Retina (tissue), 1 donor: Measurements from ENCODE around the gene KRT38.
"Not testable (repeated sequence)": the region's sequence is repeated elsewhere in the genome, so short reads cannot be mapped to it uniquely, and the experiment has no call there.

Experiments used
- DNase-seq: peaks from one replicate; pipeline ENCODE4 v3.0.0-alpha.2; 2016

Gene KRT38

DNA sequence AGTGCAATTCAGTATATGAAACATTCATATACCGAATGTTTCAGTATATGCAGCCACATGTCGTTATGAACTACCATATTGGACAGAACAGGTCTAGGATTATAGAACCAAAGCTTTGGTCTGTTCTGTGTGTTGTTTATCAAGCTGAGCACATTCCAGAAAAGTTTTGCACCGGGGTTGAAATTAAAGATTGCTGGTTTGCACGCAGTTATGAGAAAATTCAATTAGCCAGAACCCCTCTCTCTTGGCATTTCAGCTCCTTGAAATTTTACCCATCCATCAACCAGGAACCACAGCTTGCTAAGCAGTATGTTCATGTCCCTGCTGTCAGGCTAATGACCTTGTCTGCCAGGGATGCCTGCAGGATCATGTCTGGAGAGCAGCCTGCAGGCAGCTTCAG lies 16.9 kb upstream of the KRT38 start:
- DNase-seq, result no peak

DNA sequence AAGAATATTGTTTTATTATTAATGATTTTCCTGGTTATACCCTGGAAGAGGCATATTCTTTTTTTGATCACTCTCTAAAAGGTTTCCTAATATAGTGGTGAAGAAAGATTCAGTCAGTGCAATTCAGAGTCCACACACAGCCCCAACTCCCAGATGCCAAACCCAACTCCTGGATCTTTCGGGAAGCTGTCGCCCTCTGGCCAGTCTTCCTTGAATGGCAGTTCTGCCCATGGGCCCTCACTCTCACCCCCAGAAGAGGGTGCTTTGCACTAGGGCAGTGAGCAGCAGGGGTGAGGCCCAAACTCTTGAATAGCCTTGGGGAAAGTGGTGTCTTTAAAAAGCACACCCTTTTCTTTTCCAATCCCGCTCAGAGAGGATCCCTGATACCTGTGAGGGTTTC lies 15.4 kb upstream of the KRT38 start:
- DNase-seq, result no peak

DNA sequence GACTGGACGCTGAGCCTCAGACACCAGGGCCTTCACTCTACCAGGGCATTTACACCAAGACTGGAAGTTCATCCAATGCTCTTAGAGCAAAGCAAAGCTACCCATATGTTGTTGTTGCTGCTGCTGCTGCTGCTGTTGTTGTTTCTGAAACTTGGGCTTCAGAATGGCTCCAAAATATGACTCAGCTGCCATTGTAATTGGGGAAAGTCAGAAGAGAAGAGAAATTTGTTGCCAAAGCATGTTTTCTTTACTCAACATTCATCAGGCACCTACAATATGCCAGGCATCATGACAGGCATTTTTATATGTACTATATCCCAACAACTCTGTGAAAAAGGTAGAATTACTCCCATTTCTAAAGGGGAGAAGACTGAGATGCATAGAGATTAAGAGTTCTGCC lies 14.5 kb upstream of the KRT38 start:
- DNase-seq, result no peak

DNA sequence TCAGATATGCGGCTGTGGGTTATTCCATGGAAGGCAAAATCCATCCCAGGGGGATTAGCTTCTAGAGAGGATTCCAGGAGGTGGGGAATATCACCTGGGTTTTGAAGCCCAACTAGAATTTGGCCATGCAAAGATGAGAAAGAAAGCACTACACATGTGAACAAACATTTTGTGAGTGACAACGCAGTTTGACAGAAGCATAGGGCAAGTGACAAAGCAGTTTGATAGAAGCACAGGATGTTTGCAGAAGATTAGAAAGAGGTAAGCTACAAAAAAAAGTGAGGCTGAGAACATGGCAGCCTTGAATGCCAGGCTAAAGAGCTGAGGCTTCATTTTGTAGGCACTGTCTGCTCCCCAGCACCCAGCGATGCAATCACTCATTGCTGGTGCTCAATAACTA lies 12.3 kb upstream of the KRT38 start:
- no peak for DNase-seq

DNA sequence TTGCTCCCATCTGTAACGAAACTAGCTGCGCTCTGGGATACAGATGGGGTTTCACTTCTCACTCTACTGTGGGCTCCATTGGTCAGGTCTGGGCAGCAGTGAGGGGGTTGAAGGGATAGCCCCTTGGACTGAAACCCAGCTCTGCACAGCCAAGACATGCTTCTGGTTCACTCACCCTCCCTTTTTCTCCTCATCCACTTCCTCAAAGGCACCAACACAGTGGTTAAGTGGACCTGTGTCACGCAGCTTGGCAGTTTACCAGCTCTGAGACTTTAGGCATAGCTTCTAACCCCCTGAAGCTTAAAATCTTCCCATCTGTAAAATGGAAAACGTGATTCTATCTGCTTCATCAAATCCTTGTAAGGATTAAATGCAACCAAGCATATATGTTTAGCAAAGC lies 11.5 kb upstream of the KRT38 start:
- DNase-seq, result no peak

DNA sequence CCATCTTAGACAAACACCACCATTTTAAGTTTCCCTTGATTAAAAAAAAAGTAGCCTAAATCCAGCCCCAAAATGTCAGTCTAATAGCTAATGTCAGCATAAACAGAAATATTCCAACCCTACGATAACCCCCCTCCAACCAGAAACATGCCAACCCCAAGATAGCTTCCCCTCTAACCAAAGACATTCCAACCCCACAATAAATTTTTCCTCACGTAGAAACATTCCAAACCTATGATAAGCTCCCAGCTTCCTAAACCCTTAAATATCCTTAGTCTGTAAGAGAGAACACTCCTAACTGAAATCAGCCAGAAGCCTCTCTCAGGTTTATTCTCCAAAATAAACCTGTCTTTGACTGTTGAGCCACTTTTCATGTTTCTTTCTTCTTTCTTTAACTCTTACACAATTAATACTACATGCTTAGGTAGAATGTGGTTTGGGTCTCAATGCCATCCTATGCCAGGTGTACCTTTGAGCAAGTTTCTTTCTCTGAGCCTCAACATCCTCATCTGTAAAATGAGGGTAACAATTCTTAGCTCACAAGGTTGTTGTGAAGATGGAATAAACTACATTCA lies 10.5 kb upstream of the KRT38 start:
- no peak for DNase-seq

DNA sequence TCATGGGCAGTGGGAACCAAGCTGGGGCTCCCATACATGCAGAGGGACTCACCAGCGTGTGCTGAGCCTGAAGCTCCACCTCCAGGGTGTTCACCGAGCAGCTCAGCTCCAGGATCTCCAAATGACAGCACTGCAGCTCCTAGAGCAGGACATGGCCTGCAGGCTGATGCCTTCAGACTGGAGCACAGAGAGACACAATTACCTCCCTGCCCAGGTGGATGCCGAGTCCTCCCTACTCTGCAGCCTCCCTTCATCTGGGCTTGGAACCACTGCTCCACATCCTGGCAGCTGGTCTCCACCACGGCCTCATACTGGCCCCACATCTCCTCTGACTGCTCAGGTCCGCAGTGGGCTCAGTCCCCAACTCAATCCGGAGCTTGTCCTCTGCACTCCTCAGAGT lies 8.2 kb upstream of the KRT38 start:
- DNase-seq, result no peak

DNA sequence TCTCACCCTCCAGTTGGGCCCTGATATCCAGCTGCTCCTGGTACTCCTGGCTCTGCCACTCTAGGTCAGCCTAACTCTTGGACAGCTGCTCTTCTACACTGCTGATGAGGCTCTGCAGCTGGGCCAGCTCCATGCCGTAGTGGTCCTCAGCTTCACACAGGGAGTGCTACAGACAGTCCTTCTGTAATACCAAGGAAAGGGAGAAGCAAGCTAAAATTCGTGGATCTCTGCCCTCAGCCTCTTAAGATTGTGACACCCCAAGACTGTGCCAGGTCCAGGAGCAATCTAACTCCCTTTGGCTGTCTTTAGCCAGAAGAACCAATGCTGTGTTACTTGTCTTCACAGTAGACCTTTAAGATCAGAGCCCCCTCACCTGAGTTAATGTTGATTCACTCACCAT lies 7.7 kb upstream of the KRT38 start:
- no peak for DNase-seq

DNA sequence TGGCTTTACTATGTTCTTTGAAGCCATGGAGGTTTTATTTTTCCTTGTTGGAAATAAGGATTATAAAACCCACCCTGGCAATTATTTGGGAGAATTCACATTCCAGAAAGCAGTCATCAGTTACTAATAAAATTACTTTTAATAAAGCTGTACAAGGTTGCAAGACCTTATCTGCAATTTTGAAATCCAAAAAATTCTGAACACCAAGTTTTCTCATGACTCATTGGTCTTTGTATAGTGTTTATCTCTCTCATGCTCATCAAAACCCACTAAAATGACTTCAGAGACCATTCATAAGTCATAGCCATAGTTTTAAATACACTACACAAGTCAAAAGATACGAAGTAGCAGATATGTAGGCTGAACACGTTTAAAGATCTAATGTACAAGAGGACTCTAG lies 6.0 kb upstream of the KRT38 start:
- no peak for DNase-seq

DNA sequence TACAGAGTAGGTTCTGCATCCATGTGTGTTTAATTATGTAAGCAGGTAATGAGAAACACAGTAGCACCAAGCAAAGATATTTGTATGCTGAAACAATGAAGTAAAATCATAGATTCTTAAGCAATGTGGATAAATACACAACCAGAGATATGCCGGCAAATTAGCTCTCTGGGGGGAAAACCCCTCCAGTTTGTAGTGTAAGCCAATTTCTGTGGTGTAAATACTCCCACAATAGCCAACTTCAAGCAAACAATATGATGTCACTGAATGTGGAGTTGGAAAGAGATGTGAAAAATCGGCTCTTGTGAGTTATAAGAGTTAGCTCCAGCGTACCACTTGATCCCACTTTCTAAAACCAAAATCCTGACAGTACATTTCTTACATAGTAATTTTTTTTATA lies 3.9 kb upstream of the KRT38 start:
- no peak for DNase-seq

DNA sequence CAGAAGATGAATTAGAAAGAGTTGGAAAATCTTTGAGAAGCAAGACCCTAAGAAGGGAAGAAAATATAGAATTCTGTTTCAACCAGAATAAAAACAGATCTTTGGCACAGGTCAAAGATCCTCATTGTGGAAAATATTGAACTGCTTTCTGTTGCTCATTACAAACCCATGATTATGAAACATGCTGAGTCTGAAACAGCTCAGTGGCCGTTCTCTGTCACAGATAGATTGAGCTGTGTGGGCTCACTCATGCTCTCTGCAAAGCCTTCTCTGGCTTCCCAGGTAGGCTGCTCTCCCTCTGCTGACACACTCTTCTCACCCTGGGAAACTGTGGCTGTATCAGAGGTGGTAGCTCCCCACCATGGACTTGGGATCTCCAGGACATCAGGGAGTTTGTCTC lies 3.4 kb upstream of the KRT38 start:
- no peak for DNase-seq

DNA sequence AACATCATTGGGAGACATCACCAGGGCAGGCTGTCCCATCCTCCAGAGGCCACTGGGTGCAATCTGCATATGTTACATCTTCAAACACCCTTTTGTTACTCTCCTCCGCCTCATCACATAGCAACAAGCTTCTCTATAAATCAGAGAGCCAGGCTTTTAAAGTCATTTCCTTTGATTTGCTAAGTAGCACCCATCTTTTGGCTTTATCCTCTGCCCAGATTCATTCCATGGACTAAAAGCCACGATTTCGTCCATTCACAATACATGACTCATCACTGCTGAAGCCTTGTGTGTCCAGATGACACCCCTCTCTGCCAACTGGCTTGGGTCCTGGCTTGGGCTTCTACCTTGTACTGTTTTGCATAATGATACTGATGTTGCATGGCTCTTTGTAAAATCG lies 2.0 kb upstream of the KRT38 start:
- no peak for DNase-seq

DNA sequence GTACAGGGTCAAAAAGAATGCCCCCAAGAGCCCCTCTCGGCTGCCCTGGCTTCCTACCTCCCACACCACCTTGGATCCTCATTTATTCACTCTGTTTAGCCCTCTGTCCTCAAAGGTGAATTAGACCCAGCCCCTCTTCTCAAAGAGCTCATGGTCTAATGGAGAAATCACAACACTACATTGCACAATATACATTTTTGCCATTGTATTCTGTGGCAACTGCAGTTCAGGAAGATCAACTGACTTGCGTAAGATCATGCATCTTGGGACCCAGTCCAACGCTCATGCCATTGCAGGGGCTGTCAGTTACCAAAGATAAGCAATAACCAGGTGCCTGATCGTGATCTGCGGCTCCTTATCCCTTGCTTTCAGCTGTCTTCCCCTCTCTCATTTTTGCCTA lies 1.4 kb downstream of the KRT38 start:
- no peak for DNase-seq

DNA sequence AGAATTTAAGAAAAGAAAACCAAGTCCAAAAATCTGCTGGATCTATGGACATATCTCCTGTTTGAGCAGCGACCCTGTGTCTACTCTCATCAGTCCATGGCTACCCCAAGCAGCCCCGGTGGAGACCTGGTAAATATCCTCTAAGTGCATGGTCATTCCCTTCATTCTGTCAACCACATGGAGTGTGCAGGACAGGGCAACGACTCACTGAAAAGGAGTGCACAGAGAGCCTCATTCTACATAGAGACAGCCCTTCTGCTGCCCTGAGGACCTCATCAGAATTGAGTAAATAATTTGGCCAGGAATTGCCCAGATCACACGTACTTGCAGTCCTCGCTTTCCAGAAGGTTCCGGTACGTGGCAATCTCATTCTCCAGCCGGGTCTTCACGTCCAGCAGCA lies 3.0 kb downstream of the KRT38 start:
- DNase-seq, result no peak

DNA sequence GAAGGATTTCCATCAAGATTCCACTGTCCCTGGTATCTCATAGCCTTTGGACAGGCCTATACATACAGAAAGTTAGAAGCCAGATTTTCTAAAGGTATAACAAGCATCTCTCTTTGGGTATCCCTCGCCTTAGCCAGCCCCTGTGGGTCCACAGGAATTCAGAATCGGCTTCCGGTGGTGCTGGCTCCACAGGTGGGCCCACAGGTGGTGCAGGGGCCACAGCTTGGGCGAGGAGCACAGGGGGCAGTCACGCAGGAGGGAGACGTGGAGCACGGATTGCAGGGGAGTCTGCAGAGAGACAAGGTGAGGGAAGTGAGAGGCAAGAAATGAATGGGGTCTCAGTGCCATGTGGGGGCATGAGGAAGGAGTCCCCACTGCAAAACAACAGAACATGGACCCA lies 3.5 kb downstream of the KRT38 start:
- no peak for DNase-seq

DNA sequence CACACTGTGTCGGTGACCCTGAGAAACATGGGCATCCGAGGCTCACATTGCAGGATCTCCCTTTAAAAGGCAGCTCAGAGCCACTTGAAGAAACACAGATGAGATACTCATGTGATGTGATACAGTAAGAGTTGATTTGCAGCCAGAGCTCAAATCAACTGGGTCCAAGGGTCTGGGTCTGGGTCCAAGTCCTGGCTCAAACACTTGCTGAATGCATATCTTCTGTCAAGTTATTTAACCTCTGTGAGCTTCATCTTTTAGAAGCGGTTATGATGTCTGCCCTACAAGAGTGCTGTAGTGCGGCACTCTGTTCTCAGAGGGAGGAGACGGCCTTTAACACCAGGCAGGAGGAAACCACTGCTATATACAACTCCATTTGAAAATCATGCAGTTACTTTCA lies 6.4 kb downstream of the KRT38 start:
- no peak for DNase-seq

DNA sequence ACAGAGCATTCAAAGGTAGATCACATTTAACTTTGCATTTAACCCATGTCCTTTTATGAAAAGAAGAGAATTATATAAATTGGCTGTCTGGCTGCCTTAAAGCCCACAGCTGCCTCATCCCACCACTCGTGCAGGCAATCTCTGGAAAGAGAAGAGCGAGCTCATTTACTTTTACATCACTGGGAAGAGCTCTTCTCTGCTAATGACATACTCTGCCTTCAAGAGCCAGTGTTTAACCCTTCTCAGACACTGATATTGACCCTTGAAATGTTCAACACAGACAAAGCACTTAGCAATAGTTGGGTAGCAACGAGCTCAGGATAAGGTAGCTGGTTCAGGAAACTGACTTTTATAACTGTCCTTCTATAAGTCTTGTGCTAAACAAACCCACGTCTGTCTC lies 6.8 kb downstream of the KRT38 start:
- no peak for DNase-seq

DNA sequence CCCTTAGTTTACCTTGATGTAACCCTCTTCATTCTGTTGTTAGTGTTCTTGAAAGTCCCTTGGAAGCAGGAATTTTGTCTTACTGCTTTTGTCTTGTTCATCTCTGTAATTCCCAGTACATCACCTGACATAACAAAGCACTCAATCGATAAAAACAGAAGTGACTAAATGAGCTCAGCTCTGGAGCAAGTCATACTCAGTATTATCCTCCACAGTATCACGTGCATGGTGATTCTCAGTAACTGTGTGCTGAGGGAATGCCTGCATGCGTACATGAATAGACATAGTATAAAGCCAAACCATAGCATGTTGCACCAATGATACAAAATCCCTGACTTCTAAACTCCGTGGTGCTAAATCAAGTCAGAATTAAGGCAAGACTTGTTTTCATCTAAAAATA lies 7.2 kb downstream of the KRT38 start:
- no peak for DNase-seq

DNA sequence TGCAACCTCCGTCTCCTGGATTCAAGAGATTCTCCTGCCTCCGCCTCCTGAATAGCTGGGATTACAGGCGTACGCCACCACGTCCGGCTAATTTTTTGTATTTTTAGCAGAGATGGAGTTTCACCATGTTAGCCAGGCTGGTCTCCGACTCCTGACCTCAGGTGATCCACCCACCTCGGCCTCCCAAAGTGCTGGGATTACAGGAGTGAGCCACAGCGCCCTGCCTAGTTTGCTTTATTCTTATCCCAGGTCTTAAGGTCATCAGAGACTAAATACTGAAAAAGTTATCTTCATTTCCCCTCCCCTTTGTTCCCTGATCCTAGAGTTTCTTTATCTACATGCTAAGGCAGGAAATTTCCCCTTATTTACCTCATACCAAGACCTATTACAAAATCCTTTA lies 10.4 kb downstream of the KRT38 start:
- DNase-seq, result not testable (repeated sequence)

DNA sequence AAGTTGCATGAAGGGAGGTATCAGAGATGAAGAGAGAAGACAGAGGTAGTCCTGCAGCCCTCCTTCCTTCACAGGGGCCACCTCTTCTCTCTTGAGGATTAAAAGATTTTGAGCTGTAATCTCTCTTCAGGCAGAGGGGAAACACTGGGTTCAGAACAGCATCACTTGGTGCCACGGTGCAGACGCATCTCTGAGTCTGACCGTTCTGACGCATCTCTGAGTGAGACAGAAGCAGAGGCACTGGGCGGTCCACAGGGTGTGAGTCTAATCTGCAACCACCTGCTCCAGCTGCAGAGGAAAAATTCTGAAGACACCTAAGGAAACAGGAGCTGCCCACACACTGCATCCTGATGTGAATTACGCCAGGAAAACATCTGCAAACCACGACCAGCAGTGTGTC lies 11.1 kb downstream of the KRT38 start:
- DNase-seq, result no peak

DNA sequence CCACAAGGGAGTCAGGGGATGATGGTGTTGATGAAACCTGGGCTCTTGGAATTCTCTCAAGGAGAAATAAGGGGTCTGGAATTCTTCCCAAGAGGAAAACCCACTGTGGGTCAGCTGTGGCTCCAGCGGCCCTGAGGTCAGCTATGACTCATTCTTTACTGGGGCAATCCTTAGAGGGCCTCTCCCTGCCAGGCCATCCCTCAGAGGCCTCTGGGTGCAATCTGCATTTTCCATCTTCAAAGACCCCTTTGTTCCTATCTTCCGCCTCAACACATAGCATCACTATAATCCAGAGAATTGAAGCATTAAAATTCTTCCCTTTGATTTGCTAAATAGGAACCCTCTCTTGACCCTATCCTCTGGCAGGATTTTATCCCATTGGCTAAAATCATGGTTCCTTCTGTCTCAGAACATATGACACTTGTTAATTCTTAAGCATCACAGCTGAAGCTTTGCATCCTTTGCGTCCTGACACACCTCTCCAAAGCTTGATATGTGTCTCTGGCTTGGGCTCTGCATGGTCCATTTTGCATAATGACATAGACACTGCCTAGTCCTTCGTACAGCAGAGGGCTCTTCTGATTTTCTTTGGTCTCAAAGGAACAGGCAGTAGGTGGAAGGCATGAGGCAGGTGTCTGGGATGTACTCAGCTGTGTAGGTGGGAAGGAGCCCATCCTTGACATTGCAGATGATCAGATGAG lies 12.0 kb downstream of the KRT38 start:
- DNase-seq, result no peak

DNA sequence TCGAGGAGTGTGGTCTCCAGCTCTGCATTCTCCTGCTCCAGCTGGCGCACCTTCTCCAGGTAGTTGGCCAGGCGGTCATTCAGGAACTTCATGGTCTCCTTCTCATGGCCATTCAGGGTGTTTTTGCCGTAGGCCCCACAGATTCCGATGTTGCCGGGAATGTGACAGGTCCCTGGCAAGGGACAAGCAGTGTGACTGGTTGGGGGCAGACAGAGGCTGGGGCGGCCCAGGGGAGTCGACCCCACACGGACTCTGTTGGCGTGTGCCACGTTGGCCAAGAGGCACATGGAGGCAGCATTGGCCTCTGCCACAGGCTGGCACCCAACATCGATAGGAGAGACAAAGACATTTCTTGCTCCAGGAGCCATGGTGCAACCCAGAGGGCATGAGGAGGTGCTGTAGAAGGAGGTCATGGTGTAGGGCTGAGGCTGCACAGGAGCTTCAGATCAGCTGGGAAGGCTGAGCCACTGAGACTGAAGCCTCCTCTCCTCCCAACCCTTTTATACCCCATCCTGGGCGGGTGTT lies 16.6 kb downstream of the KRT38 start, which contains the start of gene KRT37:
KRT37 (minus strand) TSS at position 475 of the 525 bp plus-strand sequence; CDS start at position 413, 62 bp downstream.
- no peak for DNase-seq

DNA sequence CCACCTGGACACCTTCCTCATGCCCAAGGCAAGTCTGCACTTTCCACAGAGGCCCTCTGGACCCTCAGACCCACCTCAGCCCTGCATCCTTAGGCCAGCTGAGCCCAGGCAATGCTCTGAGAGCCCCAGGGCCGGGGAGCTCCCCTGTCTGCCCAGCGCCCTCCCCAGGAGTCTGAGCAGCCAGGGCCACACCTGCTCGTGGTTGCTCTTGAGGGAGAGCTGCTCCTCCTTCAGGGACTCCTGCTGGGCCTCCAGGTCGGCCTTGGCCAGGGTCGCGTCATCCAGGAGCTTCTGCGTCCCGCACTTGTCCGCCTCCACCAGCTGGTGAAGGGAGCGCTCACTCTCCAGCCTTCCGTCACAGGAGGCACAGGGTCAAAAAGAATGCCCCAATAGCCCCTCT lies 18.2 kb downstream of the KRT38 start:
- not testable (repeated sequence) for DNase-seq

DNA sequence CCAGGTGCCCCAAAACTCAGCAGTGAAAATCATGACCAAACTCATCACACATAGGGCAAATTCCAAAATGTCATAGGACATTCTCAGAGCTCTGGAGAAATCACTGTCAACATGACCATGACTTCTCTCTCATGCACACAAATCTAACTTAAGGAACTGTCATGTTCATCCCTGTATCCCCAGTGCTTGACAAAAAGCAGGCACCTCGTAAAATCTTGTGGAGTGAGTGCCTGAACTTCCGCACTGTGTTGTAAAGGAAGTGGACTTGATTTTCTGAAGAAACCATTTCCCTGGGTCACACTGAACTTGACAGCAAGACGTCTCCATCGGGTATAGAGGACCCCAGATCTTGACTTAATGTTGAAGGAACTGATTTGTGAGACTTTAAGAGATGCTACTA lies 19.2 kb downstream of the KRT38 start:
- DNase-seq, result no peak

DNA sequence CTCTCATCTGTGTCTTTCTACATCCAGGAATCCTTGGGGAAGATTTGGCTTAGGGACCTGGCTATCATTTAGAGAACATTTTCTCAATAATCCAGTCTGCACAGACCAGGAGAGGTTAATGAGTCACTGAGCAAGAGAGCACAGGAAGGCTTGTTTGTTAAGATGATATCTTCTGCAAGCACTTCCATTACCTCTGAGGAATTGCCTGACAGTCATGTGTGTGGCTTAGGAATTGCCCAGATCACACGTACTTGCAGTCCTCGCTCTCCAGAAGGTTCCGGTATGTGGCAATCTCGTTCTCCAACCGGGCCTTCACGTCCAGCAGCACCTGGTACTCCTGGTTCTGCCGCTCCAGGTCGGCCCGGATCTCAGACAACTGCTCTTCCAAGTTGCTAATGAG lies 19.7 kb downstream of the KRT38 start:
- DNase-seq, result no peak
